K562 (cell line): Measurements from ENCODE around the gene ZNF556.

ENCODE experiments used
- BRCA1 ChIP-seq, 2 experiments: fragments of 450-650 bp in 1 of 2; sonication (generic) in 1 of 2; formaldehyde crosslinking in 1 of 2; IDR thresholded peaks; 2 replicates each; pipeline versions ENCODE4 v1.5.0 to v1.6.1; 2017 to 2020; ENCODE audit warnings: mild to moderate bottlenecking in 1 of 2, missing genetic modification reagents in 1 of 2
- CBFB ChIP-seq: sonication (generic); formaldehyde crosslinking; IDR thresholded peaks from 2 replicates; pipeline ENCODE4 v1.4.0; 2020; ENCODE audit warnings: mild to moderate bottlenecking, missing genetic modification reagents
- CTCF ChIP-seq, 3 experiments: IDR thresholded peaks in 2 of 3; conservative IDR thresholded peaks in 1 of 3; 2 replicates each; pipeline ENCODE4 v1.5.1; 2011 to 2012; ENCODE audit warnings: low read length in 3 of 3, mild to moderate bottlenecking in 3 of 3, control low read depth in 2 of 3, improper control_type of control experiment in 1 of 3, inconsistent platforms in 1 of 3, low read depth in 1 of 3, mixed read lengths in 1 of 3, moderate library complexity in 1 of 3; ENCODE audit not compliant: insufficient read depth in 2 of 3
- E2F1 ChIP-seq: sonication (generic); formaldehyde crosslinking; IDR thresholded peaks from 2 replicates; pipeline ENCODE4 v1.8.1; 2023; ENCODE audit warnings: mild to moderate bottlenecking, missing genetic modification reagents, moderate library complexity
- ESRRB ChIP-seq: fragments of 250-450 bp; sonication (Bioruptor Pico); IDR thresholded peaks from 2 replicates; pipeline ENCODE4 v1.5.0; 2020; ENCODE audit warnings: mild to moderate bottlenecking, moderate library complexity, borderline replicate concordance
- EZH2 ChIP-seq: IDR thresholded peaks from 2 replicates; pipeline ENCODE4 v1.6.1; 2012; ENCODE audit warnings: low read depth, mild to moderate bottlenecking, inconsistent platforms, low read length, borderline replicate concordance
- HINFP ChIP-seq: fragments of 450-650 bp; conservative IDR thresholded peaks from 2 replicates; pipeline ENCODE4 v1.6.1; 2016; ENCODE audit warnings: missing genetic modification characterization, low read depth, mild to moderate bottlenecking, control low read depth, missing compliant biosample characterization
- HNRNPLL ChIP-seq: fragments of 200-400 bp; formaldehyde crosslinking; IDR thresholded peaks from 2 replicates; pipeline ENCODE4 v1.6.1; 2017; ENCODE audit warnings: low read length, low read depth, mild to moderate bottlenecking; ENCODE audit not compliant: poor library complexity, severe bottlenecking
- JUNB ChIP-seq: fragments of 450-650 bp; formaldehyde crosslinking; conservative IDR thresholded peaks from 2 replicates; pipeline ENCODE4 v1.4.0; 2020; ENCODE audit warnings: mild to moderate bottlenecking
- MBD1 ChIP-seq: fragments of 250-450 bp; sonication (Bioruptor Pico); IDR thresholded peaks from 2 replicates; pipeline ENCODE4 v1.8.0; 2022; ENCODE audit warnings: inconsistent platforms
- POLR3G ChIP-seq: IDR thresholded peaks from 2 replicates; pipeline ENCODE4 v1.6.1; 2011; ENCODE audit not compliant: insufficient read length, insufficient replicate concordance; ENCODE audit errors: extremely low read depth
- SP1 ChIP-seq: sonication (generic); formaldehyde crosslinking; IDR thresholded peaks from 2 replicates; pipeline ENCODE4 v1.8.1; 2022; ENCODE audit warnings: mild to moderate bottlenecking, missing genetic modification reagents
- ZNF395 ChIP-seq: fragments of 200-800 bp; sonication (Bioruptor generic); IDR thresholded peaks from 2 replicates; pipeline ENCODE4 v1.6.1; 2017; ENCODE audit warnings: missing genetic modification characterization, missing compliant biosample characterization
- ZNF695 ChIP-seq: fragments of 450-650 bp; formaldehyde crosslinking; IDR thresholded peaks from 2 replicates; pipeline ENCODE4 v1.4.0; 2020; ENCODE audit warnings: mild to moderate bottlenecking, moderate library complexity

- TF ChIP-seq JUNB (CRISPR knock-in tag) = no peak
- no peak for TF ChIP-seq CBFB
- no peak for TF ChIP-seq MBD1 (CRISPR knock-in tag)
- no peak for TF ChIP-seq HINFP (tag)
- no peak for TF ChIP-seq POLR3G
- TF ChIP-seq CTCF (IDR thresholded peaks at IDR 0.05 in 2 of 3, conservative IDR thresholded peaks at IDR 0.05 in 1 of 3; ENCODE audit: insufficient read depth in 2 of 3, low read depth in 1 of 3, low read length in 3 of 3) = no peak
- no peak for TF ChIP-seq ZNF695
- no peak for TF ChIP-seq HNRNPLL
- no peak for TF ChIP-seq BRCA1 (IDR thresholded peaks at IDR 0.05)
- no peak for TF ChIP-seq BRCA1 (CRISPR knock-in tag; IDR thresholded peaks at IDR 0.05)
- no peak for TF ChIP-seq EZH2
- TF ChIP-seq SP1 (CRISPR knock-in tag) = no peak
- TF ChIP-seq E2F1 = no peak
- no peak for TF ChIP-seq ZNF395 (CRISPR knock-in tag)
- TF ChIP-seq ESRRB (CRISPR knock-in tag) = no peak
Observed at GRCh38 chr19:2869618-2870017, 2.5 kb downstream of the ZNF556 start.
